Measurements from ENCODE around the gene CLASP1.
"Not testable (repeated sequence)": the region's sequence is repeated elsewhere in the genome, so short reads cannot be mapped to it uniquely, and the experiment has no call there.

The CLASP1 gene

DNA sequence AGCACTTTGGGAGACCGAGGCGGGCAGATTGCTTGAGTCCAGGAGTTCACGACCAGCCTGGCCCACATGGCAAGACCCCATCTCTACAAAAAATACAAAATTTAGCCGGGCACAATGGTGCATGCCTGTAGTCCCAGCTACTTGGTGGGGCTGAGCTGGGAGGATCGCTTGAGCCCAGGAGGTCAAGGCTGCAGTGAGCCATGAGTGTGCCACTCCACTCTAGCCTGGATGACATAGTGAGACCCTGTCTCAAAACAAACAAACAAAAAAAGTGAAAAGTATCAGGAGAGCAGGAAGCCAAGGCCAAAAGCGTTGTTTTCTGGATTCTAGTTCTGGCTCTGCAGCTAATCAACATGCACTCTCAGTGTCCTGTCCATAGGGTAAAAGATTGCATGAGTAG is 10.7 kb upstream of the CLASP1 start:
- DNase-seq: no peak

DNA sequence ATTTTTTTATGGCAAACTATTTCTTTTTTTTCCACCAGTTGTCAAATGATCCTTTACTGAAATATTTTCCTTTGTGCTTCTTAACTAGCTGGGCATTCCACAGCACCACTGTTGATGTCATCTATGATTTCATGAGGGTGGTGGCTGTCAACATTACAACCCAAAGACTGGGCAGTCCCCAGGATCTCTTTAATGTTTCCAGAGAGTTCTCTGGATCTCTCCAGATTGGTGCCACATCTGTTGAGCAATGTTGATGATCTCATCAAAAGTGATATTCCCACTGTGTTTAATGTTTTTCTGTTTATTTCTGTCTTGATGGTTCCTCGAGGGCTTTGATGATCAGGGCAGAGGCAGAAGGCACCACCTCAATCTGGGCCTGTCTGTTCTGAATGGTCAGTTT is 9.1 kb upstream of the CLASP1 start:
- DNase-seq: not testable (repeated sequence)

DNA sequence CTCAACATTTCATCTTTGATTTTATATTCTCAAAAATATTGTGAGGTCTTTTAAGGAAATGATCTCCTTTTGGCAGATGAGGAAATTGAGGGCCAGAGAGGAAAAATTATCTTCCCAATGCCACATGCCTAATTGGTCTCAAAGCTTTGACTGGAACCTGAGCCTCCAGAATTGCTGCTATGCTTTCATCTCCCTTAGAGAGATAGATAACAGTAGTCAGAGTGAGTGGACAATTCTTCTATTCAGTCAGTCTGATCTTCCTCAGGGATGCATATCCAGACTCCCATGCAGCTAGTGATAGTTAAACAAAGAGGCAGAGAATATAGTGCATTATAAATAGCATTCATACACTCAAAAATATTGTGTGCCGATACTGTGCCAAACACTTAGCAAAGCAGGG is 3.8 kb upstream of the CLASP1 start:
- no peak for DNase-seq

DNA sequence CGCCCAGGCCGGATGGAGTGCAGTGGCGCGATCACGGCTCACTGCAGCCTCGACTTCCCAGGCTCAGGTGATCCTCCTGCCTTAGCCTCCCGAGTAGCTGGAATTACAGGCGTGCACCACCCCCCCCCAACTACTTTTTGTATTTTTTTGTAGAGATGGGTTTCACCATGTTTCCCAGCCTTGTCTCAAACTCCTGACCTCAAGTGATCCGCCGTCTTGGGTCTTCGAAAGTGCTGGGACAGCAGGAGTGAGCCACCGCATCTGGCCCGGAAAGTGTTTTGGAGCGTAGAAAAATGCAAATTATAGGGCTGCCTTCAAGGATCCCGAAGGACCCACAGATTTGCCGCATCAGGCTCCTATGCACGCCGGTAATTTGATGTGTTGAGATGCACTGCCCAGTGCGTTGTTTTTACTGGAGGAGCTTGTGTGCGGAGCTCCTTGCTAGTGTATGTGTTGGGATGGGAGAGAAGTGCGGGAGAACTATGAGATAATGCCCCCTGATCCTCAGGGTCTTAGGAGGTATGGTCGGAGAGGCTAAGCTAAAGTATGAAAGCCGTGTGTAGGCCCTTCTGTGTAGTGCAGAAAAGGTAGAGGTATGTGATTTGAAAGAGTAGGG is 1.2 kb upstream of the CLASP1 start:
- peak; percentile 37 for DNase-seq

DNA sequence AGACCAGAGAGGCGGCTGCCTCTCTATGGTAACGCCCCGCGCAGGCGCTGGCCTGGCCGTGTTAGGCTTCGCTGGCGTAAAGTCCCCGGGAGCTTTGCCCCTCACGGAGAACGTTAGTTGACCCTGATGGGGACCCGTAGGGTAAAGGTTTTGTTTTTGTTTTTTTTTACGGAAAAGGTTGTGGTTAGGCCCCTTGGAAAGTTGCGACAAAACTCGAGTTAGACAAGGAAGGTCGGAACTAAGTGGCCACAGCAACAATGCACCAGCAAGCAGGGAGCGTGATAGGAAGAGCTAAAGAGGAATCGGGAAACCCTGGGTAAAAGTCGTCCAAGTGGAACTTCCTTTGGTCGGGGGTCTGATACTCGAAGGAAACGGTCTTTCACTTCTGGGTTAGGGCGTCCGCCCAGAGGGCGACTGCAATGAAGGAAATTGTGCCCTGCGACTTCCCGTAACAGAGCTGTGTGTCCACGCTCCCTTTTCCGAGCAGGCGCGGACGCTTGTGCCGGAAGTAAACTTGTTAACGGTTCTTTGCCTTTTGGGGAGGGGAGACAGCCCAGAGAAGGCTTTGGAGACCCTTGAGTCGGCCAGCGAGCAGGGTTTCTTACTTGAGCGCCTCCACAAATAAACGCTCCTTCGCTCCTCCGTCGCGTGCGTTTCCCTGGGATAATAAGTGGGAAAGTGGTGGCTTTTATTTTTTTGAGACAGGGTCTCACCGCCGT is 493 bp upstream of the CLASP1 start:
- peak; percentile 91 for DNase-seq

DNA sequence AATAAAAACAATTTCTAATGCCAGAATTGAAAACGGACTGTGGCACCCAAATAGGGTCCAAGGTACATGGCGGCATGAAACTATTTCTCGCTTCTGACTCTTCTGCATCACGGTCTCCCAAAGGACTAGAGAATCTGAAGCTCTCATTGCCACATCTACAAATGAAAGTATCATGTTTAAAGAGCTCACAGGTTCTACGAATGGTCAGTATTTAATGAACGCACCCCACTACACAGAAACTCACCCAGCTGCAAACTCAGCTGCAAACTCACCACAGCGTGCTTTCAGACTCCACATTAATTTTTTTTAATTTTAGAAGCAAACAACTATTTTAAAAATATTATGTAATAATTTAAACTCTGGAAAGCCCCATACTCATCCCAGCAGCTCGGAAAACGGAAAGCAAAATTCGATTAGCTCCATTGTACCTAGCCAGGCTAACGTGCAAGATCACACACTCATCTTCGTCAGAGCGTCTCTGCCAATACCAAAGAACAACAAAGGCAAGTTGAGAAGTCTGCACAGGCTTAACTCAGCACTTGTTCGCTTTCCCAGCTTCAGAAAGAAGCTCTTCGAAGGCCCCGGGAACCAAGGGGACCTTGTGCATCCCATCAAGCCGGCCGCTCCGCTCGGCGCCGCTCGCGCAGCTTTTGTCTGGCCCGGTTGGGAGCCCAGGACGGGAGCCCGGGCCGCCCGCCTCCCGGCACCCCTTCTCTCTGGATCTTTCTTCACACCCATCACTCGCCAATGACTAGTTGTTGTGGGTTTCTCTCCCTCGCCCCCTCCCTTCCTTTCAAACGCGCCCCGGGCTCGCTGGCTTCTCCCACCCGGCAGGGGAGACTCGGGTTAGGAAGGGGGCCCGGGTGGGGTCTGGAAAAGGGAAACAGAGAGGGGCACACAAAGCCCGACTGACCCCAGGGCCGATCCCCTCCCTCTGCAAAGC is 785 bp downstream of the CLASP1 start:
- DNase-seq: peak; percentile 60

DNA sequence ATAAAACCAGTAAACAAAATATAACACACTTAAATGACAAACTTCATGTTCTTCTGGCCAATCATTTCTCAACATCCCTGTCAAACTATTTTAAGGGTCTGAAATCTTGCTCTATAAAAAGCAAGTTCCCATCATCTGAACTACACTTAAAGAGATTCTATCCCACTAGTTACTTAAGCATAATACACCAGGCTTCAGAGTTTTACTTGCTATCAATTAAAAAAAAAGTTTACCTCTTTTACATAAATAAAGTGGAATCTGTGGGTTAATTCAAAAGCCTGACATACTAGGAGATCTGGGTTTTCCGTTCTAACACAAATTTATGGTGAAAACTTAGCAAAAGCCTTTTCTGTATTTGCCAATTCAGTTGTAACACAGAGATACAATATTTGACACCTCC is 1.9 kb downstream of the CLASP1 start:
- no peak for DNase-seq

DNA sequence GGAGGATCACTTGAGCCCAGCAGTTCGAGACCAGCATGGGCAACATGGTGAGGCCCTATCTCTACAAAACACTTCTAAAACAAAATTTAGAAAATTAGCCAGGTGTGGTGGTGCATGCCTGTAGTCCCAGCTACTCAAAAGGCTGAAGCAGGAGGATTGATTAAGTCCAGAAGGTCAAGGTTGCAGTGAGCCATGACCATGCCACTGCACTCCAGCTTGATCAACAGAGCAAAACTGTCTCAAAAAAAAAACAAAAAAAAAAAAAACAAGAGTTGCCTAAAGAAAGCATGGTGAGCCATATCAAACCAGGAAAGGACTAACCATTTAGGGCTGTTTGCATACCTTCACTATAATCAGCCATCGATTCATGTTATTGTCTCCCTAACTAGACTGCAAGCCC is 4.5 kb downstream of the CLASP1 start:
- no peak for DNase-seq

DNA sequence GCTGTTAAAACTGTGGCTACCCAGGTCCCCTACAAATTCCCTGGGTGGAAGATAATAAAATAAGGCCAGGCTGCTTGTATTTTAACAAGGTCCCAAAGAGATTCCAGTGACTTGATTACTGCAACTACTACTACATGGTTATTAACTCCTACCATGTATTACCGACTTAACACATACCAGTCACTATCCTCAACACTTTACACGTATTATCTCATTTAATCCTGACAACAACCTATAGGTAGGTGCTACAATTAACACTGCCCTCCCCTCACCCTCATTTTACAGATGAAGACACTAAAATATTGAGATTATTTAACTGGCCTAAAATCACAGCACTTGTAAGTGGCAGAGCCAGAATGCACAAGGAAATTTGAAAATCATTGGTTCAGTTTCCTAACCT is 5.4 kb downstream of the CLASP1 start:
- DNase-seq: no peak

DNA sequence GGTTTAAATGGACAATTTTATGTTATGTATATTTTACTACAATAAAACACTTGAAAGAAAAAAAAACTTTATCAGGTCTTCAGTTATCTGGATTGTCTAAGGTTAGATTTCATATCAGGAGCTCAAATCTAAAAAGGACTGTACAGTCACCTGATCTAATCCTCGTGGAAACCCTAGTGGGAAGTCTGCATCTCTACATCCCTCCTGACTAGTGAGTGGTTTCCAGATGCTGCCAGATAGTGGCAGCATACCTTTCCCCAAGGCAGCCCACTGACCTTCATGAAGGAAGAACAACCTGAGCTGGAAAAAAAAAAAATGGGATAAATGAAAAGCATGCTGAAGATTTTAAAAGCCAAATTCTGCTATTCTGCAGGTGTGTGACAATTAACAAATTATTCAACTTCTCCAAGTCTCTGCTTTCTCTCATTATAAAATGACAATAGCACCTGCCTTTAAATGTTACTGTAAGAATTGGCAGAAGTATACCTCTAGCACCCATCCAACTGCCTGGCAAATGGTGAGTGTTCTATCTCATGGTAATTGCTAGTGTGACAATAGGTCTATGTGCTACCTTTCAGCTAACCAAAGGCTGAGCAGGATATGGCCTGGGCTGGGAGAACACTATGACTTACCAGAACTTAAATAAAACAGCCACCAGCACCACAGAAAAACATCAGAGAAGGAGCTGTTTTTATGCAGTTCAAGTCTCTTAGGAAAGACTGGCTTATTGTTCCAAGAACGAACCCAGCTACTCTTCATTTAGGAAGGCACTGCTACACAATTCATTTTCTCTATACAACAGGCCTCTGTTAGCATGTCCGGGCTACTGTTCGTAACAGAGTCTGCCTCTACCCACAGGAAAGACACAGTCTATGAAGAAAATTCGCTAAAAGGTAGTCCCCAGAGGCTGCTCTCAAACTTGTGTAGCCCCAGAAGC is 8.6 kb downstream of the CLASP1 start:
- no peak for DNase-seq

DNA sequence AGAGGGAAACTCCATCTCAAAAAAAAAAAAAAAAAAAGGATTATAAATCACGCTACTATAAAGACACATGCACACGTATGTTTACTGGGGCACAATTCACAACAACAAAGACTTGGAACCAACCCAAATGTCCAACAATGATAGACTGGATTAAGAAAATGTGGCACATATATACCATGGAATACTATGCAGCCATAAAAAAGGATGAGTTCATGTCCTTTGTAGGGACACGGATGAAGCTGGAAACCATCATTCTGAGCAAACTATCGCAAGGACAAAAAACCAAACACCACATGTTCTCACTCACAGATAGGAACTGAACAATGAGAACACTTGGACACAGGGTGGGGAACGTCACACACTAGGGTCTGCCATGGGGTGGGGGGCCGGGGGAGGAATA is 9.4 kb downstream of the CLASP1 start:
- not testable (repeated sequence) for DNase-seq

DNA sequence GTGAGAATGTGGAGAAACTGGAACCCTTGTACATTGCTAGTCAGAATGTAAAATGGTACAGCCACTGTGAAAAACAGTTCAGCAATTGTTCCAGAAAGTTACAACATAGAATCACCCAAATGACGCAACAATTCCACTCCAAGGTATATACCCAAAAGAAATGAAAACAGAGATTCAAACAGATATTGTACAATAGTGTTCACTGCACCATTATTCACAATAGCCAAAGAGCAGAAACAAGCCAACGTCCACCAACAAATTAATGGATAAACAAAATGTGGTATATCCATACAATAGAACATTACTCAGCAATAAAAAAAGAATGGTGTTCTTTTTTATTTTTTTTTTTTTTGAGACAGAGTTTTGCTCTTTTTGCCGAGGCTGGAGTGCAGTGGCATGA is 10.9 kb downstream of the CLASP1 start:
- no peak for DNase-seq

DNA sequence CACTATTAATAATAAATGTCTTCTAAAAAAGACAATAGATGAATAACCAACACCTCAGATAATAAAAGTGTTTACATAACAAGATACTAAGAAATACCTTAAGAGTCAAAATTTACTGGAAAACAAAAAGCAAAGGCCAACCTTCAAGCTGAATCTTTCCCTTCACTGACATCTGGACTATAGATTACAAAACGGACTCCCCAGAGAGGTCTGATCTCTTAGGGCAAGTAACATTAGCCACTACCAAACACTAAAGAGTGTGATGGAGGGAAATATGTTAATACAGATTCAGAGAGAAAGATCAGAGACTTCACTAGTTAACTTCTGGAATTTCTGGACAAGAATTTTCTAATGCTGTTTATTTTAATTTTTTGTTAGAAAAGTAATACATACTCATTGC is 13.9 kb downstream of the CLASP1 start:
- no peak for DNase-seq

DNA sequence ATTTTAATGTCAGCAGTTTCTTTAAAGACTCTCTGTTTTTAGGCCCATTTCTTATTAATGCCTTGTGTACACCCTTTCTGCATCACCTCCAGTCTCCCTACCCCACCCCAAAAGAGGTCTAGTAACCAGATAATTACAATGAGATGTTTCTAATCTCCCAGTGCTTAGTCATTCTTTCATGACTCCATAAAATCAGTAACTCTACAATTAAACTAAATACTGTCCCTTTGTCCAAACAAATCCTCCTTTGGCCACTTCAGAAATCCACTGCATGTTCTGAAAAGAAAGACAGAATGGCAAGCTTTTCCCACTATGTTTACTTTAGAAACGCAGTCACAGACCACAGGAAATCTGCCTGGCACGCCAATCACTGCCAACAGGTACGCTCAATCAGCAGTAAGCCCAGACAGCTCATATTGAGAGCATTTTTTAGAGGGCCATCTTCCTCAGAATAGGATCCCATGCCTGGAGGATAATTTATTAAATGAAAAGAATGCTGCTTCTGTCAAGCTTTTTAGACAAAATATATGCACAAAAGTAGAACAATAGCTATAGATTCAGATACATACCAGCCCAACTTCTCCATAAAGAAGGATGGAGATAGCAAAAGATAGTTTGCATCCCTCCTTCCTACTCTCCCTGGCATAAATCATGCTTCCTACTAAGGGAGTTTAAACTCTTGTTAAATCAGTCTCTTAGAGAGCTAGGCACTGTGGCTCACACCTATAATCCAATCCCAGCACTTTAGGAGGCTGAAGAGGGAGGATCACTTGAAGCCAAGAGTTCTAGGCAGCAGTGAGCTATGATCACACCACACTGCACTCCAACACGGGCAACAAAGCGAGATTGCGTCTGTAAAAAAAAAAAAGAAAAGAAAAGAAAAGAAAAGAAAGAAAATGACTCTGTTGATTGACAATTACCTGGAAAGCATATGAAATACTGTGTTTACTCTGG is 14.6 kb downstream of the CLASP1 start:
- no peak for DNase-seq

DNA sequence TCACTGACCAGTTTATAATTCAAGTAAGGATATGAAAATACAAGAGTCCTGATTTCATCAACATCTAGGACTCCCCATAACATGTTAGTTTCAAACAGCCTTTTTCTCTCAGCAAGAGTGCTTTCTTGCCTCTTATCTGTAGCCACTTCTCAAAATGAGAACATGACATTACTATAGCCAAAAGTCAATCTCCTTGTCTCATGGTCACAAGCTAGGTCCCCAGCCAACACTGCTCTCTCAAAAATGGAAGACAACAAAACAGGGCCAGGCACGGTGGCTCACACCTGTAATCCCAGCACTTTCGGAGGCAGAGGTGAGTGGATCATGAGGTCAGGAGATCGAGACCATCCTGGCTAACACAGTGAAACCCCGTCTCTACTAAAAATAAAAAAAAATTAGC is 15.8 kb downstream of the CLASP1 start:
- DNase-seq: no peak

DNA sequence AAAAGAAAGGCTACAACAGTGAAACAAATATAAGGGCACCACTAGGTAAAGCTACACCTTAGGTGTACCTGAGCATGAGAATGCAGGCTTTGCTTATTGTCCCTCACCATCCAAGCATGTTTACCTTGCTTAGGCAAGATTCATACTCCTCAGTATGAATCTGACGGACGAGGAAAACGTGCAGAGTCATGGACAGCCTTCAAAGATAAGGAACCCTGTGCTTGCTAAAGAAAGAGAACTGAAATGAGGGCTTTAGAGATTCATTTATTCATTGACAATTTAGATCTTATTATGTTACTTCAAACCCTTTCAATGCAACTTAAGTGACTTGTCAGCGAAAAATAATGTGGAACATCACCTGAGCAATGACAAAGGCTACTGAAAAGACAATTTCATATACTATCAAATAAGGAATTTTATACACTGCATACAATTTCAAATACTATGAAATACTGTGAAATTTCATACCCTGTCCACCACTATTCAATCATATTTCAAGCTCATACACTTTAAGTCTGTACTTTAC is 21.7 kb downstream of the CLASP1 start:
- no peak for DNase-seq

DNA sequence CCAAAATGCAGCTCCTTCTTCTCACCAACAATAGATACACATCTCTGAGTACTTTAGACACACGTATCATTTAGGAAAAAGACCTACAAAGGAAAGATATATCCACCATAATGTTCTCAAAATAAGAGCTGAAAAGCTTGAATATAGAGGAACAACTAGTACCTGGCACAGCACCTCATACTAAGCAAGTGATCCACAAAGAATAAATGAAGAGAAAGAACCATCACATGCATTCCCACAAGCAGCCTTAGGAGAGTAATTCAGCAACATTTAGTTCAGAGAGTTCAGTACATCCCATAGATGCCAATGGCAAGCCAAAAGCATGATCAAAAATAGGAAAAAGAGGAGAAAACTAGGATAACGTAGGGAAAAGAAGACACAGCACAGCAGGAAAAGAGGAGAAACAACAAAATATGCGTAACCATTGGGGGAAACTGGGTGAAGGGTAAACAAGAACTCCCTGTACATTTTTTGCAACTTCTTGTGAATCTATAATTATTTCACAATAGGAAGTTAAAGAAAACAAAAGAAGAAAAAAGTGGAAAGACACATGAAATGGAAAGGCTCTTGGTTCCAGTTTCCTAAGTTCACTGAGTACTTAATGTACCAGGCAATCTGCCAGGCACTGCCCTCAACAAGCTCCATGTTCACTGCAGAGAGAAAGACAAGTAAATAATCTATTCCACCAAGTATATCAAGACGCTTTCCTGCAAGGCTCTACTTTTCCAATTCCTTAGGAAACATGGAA is 22.3 kb downstream of the CLASP1 start:
- DNase-seq: no peak

DNA sequence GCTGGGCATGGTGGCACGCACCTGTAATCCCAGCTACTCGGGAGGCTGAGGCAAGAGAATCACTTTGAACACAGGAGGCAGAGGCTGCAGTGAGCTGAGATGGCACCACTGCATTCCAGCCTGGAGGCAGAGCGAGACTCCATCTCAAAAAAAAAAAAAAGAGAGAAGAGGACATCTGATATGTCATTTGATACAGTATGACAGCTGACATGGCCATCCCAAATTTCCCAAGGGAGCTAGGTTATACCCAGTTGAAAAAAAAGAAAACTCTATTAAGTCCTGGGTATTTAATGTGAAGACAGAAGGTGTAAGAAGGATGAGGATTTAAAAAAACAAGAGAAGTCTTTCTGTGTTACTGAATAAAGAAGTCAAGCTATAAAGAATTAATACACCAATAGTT is 23.3 kb downstream of the CLASP1 start:
- DNase-seq: no peak

DNA sequence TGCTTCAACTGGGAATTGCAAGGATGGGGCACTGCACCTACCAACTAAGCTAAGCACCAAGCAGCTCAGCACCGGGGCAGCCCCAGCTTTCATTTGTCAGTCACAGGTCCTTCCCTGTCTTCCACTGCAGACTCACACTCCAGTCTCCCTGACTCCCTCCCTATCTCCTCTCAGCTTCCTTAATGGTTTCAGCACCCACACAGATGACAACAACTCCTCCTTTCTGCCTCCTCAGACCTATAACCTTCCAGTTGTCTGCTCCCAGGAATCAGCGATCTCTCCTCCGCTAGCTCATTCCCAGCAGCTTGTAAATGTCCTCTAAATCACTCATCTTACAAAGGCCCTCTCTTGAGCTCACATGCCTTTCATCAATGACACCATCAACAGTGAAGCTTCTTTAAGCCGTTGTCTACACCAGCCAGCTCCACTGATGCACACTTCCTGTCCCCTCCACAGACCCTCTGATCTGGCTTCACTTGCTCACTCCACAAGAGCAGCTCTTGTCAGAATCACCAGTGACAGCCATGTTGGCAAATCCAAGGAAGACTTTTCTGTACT is 32.1 kb downstream of the CLASP1 start:
- DNase-seq: no peak

DNA sequence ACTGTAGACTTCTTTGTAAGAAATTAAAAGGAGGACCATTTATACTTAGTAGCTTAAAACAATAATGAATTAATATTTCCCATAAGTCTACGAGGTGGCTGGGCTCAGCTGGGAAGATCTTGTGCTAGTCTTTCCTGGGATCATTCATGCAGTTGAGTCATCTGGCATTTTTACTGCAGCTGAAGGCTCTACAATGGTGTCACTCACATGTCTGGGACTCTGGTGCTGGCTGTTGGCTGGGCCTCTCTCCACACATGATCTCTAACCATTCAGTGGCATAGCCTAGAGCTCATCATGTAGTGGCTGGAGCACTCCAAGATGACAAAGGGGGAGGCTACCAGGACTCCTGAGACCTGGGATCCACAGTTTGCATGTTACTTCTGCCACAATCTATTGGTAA is 35.5 kb downstream of the CLASP1 start:
- DNase-seq: no peak
